ENCODE results near the gene NUP160. TPM values are rescaled to one million over a fixed set of nuclear protein-coding genes. Genes with fewer than 3 reads are reported as not detected.

Gene NUP160
- total and polyA plus RNA-seq, 2 of the 8 experiments (the other 6 are each of a cell fraction or from before 2014, with no cell fraction given), result 44.6 to 100 TPM

DNA sequence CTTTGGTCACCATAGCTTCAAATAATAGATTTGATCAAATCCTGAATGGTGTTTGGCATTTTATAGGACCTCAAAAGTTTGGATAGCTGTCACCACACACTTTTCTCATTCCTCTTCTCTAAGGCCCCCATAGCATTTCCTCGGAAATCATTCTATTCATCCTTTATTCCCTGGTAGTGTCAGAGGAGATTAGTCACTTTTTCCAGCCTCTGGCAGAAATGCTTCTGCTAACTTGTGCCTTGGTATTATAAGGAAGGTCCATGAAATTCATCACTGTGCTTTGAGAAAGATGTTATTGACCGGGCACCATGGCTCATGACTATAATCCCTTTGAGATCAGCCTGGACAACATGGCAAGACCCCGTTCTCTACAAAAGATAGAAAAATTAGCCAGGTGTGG, 19.7 kb upstream of the NUP160 start (continued):
- TF ChIP-seq, protein P1, sequence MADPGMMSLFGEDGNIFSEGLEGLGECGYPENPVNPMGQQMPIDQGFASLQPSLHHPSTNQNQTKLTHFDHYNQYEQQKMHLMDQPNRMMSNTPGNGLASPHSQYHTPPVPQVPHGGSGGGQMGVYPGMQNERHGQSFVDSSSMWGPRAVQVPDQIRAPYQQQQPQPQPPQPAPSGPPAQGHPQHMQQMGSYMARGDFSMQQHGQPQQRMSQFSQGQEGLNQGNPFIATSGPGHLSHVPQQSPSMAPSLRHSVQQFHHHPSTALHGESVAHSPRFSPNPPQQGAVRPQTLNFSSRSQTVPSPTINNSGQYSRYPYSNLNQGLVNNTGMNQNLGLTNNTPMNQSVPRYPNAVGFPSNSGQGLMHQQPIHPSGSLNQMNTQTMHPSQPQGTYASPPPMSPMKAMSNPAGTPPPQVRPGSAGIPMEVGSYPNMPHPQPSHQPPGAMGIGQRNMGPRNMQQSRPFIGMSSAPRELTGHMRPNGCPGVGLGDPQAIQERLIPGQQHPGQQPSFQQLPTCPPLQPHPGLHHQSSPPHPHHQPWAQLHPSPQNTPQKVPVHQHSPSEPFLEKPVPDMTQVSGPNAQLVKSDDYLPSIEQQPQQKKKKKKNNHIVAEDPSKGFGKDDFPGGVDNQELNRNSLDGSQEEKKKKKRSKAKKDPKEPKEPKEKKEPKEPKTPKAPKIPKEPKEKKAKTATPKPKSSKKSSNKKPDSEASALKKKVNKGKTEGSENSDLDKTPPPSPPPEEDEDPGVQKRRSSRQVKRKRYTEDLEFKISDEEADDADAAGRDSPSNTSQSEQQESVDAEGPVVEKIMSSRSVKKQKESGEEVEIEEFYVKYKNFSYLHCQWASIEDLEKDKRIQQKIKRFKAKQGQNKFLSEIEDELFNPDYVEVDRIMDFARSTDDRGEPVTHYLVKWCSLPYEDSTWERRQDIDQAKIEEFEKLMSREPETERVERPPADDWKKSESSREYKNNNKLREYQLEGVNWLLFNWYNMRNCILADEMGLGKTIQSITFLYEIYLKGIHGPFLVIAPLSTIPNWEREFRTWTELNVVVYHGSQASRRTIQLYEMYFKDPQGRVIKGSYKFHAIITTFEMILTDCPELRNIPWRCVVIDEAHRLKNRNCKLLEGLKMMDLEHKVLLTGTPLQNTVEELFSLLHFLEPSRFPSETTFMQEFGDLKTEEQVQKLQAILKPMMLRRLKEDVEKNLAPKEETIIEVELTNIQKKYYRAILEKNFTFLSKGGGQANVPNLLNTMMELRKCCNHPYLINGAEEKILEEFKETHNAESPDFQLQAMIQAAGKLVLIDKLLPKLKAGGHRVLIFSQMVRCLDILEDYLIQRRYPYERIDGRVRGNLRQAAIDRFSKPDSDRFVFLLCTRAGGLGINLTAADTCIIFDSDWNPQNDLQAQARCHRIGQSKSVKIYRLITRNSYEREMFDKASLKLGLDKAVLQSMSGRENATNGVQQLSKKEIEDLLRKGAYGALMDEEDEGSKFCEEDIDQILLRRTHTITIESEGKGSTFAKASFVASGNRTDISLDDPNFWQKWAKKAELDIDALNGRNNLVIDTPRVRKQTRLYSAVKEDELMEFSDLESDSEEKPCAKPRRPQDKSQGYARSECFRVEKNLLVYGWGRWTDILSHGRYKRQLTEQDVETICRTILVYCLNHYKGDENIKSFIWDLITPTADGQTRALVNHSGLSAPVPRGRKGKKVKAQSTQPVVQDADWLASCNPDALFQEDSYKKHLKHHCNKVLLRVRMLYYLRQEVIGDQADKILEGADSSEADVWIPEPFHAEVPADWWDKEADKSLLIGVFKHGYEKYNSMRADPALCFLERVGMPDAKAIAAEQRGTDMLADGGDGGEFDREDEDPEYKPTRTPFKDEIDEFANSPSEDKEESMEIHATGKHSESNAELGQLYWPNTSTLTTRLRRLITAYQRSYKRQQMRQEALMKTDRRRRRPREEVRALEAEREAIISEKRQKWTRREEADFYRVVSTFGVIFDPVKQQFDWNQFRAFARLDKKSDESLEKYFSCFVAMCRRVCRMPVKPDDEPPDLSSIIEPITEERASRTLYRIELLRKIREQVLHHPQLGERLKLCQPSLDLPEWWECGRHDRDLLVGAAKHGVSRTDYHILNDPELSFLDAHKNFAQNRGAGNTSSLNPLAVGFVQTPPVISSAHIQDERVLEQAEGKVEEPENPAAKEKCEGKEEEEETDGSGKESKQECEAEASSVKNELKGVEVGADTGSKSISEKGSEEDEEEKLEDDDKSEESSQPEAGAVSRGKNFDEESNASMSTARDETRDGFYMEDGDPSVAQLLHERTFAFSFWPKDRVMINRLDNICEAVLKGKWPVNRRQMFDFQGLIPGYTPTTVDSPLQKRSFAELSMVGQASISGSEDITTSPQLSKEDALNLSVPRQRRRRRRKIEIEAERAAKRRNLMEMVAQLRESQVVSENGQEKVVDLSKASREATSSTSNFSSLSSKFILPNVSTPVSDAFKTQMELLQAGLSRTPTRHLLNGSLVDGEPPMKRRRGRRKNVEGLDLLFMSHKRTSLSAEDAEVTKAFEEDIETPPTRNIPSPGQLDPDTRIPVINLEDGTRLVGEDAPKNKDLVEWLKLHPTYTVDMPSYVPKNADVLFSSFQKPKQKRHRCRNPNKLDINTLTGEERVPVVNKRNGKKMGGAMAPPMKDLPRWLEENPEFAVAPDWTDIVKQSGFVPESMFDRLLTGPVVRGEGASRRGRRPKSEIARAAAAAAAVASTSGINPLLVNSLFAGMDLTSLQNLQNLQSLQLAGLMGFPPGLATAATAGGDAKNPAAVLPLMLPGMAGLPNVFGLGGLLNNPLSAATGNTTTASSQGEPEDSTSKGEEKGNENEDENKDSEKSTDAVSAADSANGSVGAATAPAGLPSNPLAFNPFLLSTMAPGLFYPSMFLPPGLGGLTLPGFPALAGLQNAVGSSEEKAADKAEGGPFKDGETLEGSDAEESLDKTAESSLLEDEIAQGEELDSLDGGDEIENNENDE (IDR thresholded peaks at IDR 0.05; ENCODE audit: insufficient replicate concordance, low read length), result no peak
- no peak for TF ChIP-seq NANOG (IDR thresholded peaks at IDR 0.05; ENCODE audit: insufficient read depth, low read depth, low read length, poor library complexity, severe bottlenecking)
- TF ChIP-seq TBP (IDR thresholded peaks at IDR 0.05; ENCODE audit: low read depth, low read length), result no peak
- TF ChIP-seq GABPA (IDR thresholded peaks at IDR 0.05; ENCODE audit: borderline replicate concordance, insufficient read depth, low read length), result no peak
- TF ChIP-seq, protein P2, sequence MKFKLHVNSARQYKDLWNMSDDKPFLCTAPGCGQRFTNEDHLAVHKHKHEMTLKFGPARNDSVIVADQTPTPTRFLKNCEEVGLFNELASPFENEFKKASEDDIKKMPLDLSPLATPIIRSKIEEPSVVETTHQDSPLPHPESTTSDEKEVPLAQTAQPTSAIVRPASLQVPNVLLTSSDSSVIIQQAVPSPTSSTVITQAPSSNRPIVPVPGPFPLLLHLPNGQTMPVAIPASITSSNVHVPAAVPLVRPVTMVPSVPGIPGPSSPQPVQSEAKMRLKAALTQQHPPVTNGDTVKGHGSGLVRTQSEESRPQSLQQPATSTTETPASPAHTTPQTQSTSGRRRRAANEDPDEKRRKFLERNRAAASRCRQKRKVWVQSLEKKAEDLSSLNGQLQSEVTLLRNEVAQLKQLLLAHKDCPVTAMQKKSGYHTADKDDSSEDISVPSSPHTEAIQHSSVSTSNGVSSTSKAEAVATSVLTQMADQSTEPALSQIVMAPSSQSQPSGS (IDR thresholded peaks at IDR 0.05; ENCODE audit: low read length), result no peak
- no peak for TF ChIP-seq SIN3A (conservative IDR thresholded peaks at IDR 0.05 in 1 of 2, IDR thresholded peaks at IDR 0.05 in 1 of 2; ENCODE audit: low read depth in 1 of 2, low read length in 2 of 2)
- TF ChIP-seq CBX8 (IDR thresholded peaks at IDR 0.05; ENCODE audit: borderline replicate concordance, low read depth, low read length), result no peak
- no peak for TF ChIP-seq TCF12 (IDR thresholded peaks at IDR 0.05; ENCODE audit: low read depth, low read length)
- no peak for TF ChIP-seq RFX5 (IDR thresholded peaks at IDR 0.05; ENCODE audit: borderline replicate concordance, low read depth, low read length)
- no peak for TF ChIP-seq HDAC6 (IDR thresholded peaks at IDR 0.05; ENCODE audit: low read depth, low read length)
